Measurements from ENCODE around the gene C1QTNF3. TPM values are rescaled to one million over a fixed set of nuclear protein-coding genes. Genes with fewer than 3 reads are reported as not detected.

Gene C1QTNF3, protein sequence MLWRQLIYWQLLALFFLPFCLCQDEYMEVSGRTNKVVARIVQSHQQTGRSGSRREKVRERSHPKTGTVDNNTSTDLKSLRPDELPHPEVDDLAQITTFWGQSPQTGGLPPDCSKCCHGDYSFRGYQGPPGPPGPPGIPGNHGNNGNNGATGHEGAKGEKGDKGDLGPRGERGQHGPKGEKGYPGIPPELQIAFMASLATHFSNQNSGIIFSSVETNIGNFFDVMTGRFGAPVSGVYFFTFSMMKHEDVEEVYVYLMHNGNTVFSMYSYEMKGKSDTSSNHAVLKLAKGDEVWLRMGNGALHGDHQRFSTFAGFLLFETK
- total RNA-seq, result 0.57 and 2.0 TPM in 2 replicates

DNA sequence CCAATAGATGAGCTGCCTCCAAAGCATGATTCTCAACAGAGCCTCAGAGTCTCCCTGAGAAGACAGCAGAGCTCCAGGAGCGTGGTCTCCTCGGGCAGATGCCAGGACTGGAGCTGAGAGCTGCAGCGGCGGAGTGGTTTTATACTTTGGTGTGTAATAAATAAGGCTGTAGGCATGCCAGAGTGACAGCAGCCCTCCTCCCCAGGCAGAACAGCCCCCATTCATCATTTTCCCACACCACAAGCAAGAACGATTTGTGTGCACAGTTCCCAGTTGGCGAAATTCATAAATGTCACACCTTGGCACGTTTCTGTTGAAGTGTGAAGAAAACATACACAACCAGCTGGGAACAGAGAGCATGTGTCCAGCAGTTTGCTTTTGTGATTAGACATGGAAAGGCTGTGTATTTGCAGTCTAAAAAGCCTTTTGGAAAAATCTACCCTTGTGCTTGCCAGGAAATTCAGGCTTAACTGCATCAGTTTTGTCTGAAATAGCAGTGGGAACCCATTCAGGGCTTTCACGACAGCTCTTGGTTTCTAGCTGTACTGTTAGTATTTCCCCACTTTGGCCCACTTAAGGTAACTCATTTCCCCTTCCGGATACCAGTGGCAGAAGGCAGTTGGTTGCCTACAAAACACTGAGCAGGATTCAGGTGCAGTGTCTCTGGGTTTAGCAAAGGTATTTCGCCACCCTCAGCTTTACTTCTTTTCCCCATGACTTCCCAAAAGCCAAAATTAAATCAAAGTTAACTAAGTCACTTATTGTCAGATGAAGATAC lies at the start of gene C1QTNF3:
C1QTNF3 (minus strand) TSS at position 115 of the 778 bp plus-strand sequence; CDS start at position 27, 88 bp downstream.

DNA sequence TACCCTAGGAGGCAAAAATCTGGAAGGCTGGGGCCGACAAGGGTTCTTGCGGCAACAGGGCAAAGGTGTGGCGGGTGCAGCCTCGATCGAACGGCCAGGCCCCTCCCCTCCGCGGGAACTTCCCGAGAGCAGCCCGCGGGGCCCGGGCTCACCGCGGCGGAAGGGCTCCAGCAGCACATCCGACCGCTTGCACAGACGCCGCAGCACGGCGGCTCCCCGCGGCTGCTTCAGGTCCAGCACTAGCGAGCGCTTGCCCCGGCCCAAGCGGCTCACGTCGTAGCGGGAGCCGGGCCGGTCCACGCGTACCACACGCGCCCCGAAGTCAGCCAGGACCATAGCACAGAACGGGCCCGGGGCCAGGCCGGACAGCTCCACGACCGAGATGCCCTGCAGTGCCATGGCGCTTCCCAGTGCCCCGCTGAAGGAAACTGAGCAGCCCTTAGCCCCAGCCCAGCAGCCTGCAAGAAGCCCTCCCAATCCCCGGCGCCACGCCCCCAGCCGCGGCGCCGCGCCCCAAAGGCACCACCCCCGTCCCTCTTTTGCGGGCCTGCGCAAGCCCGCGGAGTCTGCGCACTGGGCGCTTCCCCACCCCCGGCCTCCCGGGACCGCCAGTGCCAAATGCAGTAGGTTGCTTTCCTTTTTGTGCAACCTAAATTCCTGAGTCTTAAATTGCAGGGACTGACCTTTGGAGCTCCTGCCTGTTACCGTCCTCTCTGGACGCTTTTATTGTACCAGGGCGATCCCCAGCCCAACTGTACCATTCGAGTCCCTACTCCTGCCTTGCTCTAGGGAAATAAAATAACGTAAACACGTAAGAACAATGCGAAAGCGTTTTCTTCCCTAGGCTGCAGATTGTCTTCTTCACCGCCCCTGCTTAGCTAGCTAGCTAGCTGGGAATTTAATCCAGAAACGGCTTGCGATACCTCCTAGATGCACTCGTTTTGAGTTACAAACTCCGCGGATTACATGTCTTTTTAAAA lies 35.1 kb downstream of the C1QTNF3 start, which contains the start of gene AMACR:
AMACR (minus strand) TSS at position 430 of the 980 bp plus-strand sequence; CDS start at position 399, 31 bp downstream.

DNA sequence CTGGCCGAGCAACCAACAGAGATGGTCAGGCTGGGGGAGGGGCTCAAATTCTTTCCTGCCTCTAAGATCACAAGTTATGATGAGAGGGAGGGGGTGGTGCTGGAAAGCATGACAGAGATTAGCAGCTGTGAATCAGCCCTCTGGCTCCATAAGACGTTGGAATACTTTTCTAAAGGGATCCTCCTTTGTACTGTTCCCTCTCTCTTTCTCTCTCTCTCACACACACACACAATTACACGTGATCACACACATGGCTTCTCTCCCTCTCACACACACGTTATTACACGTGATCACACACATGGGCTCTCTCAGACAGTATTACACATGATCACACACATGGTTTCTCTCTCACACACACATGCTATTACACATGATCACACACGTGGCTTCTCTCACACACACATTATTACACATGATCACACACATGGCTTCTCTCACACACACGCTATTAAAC lies 58.3 kb downstream of the C1QTNF3 start, which contains the start of gene SLC45A2:
SLC45A2 (minus strand) TSS at position 23 of the 454 bp plus-strand sequence. CDS start 110 bp downstream, outside the sequence.

Other genes starting within 250 kb of the C1QTNF3 start
- 29.9 and 34.2 TPM in 2 replicates for gene ADAMTS12, start 151.2 kb downstream of the C1QTNF3 start, total RNA-seq
- gene RXFP3, start 106.8 kb downstream of the C1QTNF3 start, total RNA-seq, result not detected in 2 replicates
- gene SLC45A2, start 58.5 kb downstream of the C1QTNF3 start, total RNA-seq, result 0.14 and 0.18 TPM in 2 replicates
- 7.4 and 8.1 TPM in 2 replicates for gene AMACR, start 35.2 kb downstream of the C1QTNF3 start, total RNA-seq

Measured in smooth muscle cell of bladder (primary cell).